ENCODE data around the gene GLT8D1. TPM values are rescaled to one million over a fixed set of nuclear protein-coding genes. Genes with fewer than 3 reads are reported as not detected.
A peak's percentile ranks its signal among the peaks of the same experiment; 100 is the strongest.

GLT8D1 gene
- total and polyA plus RNA-seq, 2 of the 13 experiments (the other 11 are each of a cell fraction or from before 2014, with no cell fraction given): 110 to 121 TPM

GRCh38 chr3:52685285-52685708 is 20.3 kb downstream of the GLT8D1 start (continued):
- no peak for TF ChIP-seq ZHX2 (IDR thresholded peaks at IDR 0.05; ENCODE audit: low read depth)
- peak; percentile 40; the same call in 1 of the 2 replicates for TF ChIP-seq ZHX2 (CRISPR knock-in tag; IDR thresholded peaks at IDR 0.05; ENCODE audit: borderline replicate concordance)
- TF ChIP-seq FOXJ3 (CRISPR knock-in tag; IDR thresholded peaks at IDR 0.05; ENCODE audit: borderline replicate concordance): no peak
- no peak for TF ChIP-seq KAT2B (IDR thresholded peaks at IDR 0.05; ENCODE audit: borderline replicate concordance, low read depth, low read length)
- peak; percentile 7; the same call in 1 of the 2 replicates for TF ChIP-seq ERF (CRISPR knock-in tag; IDR thresholded peaks at IDR 0.05)
- no peak for TF ChIP-seq KIAA2018 (CRISPR knock-in tag; IDR thresholded peaks at IDR 0.05; ENCODE audit: borderline replicate concordance)
- peak; percentile 84 for TF ChIP-seq TFDP2 (CRISPR knock-in tag; IDR thresholded peaks at IDR 0.05)
- TF ChIP-seq HNF4A (CRISPR knock-in tag; IDR thresholded peaks at IDR 0.05): peak; percentile 26
- peak; percentile 53; the same call in 1 of the 3 replicates for TF ChIP-seq MXI1 (IDR thresholded peaks at IDR 0.05; ENCODE audit: borderline replicate concordance, low read depth, low read length)
- peak; percentile 47 for TF ChIP-seq ETV5 (CRISPR knock-in tag; IDR thresholded peaks at IDR 0.05; ENCODE audit: borderline replicate concordance)
- TF ChIP-seq KLF12 (CRISPR knock-in tag; IDR thresholded peaks at IDR 0.05; ENCODE audit: borderline replicate concordance): 0 out of 2 replicates have a peak, but pooled peaks have one; percentile 10

All from HepG2 (cell line).